Measurements from ENCODE around the gene LILRA1. TPM values are rescaled to one million over a fixed set of nuclear protein-coding genes. Genes with fewer than 3 reads are reported as not detected.

The LILRA1 gene
- total and polyA plus RNA-seq, 10 donors: 3.4 to 65.0 (median 35.4) TPM

Small RNAs within 50 kb of the gene (microRNA-seq; reads per million reads assigned to microRNA genes)
- 0 reads per million in 3 donors for gene MIR8061

Small RNAs within 50 kb of the gene (small RNA-seq; reads per million reads assigned to genes)
- gene AC245036.2: 0 reads per million in 4 donors
- 0 reads per million in 4 donors for gene AC245036.3
- 0 reads per million in 4 donors for gene MIR8061

Other genes with a start within 250 kb of the LILRA1 start
- gene LAIR1, start 228.7 kb upstream of the LILRA1 start, total RNA-seq: 100 to 1,000 TPM in 6 of 7 donors, 10 to 100 TPM in 1; 95.9 to 164 (median 125) TPM
- 10 to 100 TPM; 56.3 to 74.8 (median 71.1) TPM for gene LAIR1, start 228.7 kb upstream of the LILRA1 start, polyA plus RNA-seq
- 1 to 10 TPM in 5 of 7 donors, under 1 TPM in 2; 0.97 to 2.9 (median 1.2) TPM for gene TTYH1, start 178.2 kb upstream of the LILRA1 start, total RNA-seq
- gene TTYH1, start 178.2 kb upstream of the LILRA1 start, polyA plus RNA-seq: 1 to 10 TPM; 1.1 to 3.5 (median 1.2) TPM
- gene LENG8, start 144.4 kb upstream of the LILRA1 start, total RNA-seq: 100 to 1,000 TPM; 123 to 280 (median 183) TPM
- gene LENG8, start 144.4 kb upstream of the LILRA1 start, polyA plus RNA-seq: 100 to 1,000 TPM in 2 of 3 donors, 10 to 100 TPM in 1; 69.2 to 293 (median 110) TPM
- 1 to 10 TPM; 4.4 to 8.3 (median 6.2) TPM for gene LENG9, start 129.9 kb upstream of the LILRA1 start, total RNA-seq
- 1 to 10 TPM; 1.7 to 4.3 (median 3.5) TPM for gene LENG9, start 129.9 kb upstream of the LILRA1 start, polyA plus RNA-seq
- gene CDC42EP5, start 120.3 kb upstream of the LILRA1 start, total RNA-seq: 10 to 100 TPM in 4 of 7 donors, 1 to 10 TPM in 3; 6.6 to 16.1 (median 13.4) TPM
- 10 to 100 TPM in 2 of 3 donors, 1 to 10 TPM in 1; 9.7 to 15.9 (median 12.8) TPM for gene CDC42EP5, start 120.3 kb upstream of the LILRA1 start, polyA plus RNA-seq
- gene LAIR2, start 90.8 kb upstream of the LILRA1 start, total RNA-seq: 1 to 10 TPM in 3 of 7 donors, under 1 TPM in 1, not detected in 3; 0.97 to 4.9 (median 3.3) TPM
- 1 to 10 TPM in 1 of 3 donors, under 1 TPM in 1, not detected in 1; 0.28 to 3.5 TPM for gene LAIR2, start 90.8 kb upstream of the LILRA1 start, polyA plus RNA-seq
- 10 to 100 TPM; 39.2 to 77.8 (median 54.0) TPM for gene LILRA2, start 19.8 kb upstream of the LILRA1 start, total RNA-seq
- gene LILRA2, start 19.8 kb upstream of the LILRA1 start, polyA plus RNA-seq: 10 to 100 TPM in 2 of 3 donors, 1 to 10 TPM in 1; 7.2 to 28.2 (median 12.6) TPM
- 100 to 1,000 TPM in 6 of 7 donors, 10 to 100 TPM in 1; 66.2 to 249 (median 166) TPM for gene LILRB1, start 36.9 kb downstream of the LILRA1 start, total RNA-seq
- gene LILRB1, start 36.9 kb downstream of the LILRA1 start, polyA plus RNA-seq: 10 to 100 TPM; 23.5 to 56.4 (median 43.0) TPM
- 10 to 100 TPM; 16.4 to 40.3 (median 33.4) TPM for gene LILRB4, start 69.4 kb downstream of the LILRA1 start, total RNA-seq
- 10 to 100 TPM; 11.2 to 16.6 (median 12.0) TPM for gene LILRB4, start 69.4 kb downstream of the LILRA1 start, polyA plus RNA-seq
- gene KIR3DL3, start 130.8 kb downstream of the LILRA1 start, total RNA-seq: not detected
- not detected for gene KIR3DL3, start 130.8 kb downstream of the LILRA1 start, polyA plus RNA-seq
- gene KIR2DL3, start 144.9 kb downstream of the LILRA1 start, total RNA-seq: 1 to 10 TPM in 5 of 7 donors, under 1 TPM in 1, not detected in 1; 0.46 to 3.5 (median 1.6) TPM
- under 1 TPM; 0.07 to 0.15 (median 0.10) TPM for gene KIR2DL3, start 144.9 kb downstream of the LILRA1 start, polyA plus RNA-seq
- gene KIR2DL1, start 176.2 kb downstream of the LILRA1 start, total RNA-seq: 1 to 10 TPM in 3 of 7 donors, under 1 TPM in 3, not detected in 1; 0.51 to 6.6 (median 1.0) TPM
- under 1 TPM; 0.13 to 0.29 (median 0.20) TPM for gene KIR2DL1, start 176.2 kb downstream of the LILRA1 start, polyA plus RNA-seq
- 1 to 10 TPM; 1.5 to 6.6 (median 3.7) TPM for gene KIR2DL4, start 210.0 kb downstream of the LILRA1 start, total RNA-seq
- gene KIR2DL4, start 210.0 kb downstream of the LILRA1 start, polyA plus RNA-seq: 1 to 10 TPM in 1 of 3 donors, under 1 TPM in 2; 0.63 to 1.6 (median 0.65) TPM
- 1 to 10 TPM in 1 of 7 donors, under 1 TPM in 5, not detected in 1; 0.69 to 6.3 (median 0.90) TPM for gene KIR3DL1, start 222.8 kb downstream of the LILRA1 start, total RNA-seq
- under 1 TPM; 0.07 to 0.13 (median 0.12) TPM for gene KIR3DL1, start 222.8 kb downstream of the LILRA1 start, polyA plus RNA-seq
- 1 to 10 TPM in 5 of 7 donors, under 1 TPM in 2; 0.66 to 2.2 (median 1.0) TPM for gene KIR2DS4, start 239.0 kb downstream of the LILRA1 start, total RNA-seq
- gene KIR2DS4, start 239.0 kb downstream of the LILRA1 start, polyA plus RNA-seq: under 1 TPM in 2 of 3 donors, not detected in 1; 0.39 to 0.48 TPM

Data from spleen (tissue), 11 donors.